Measurements from ENCODE around the gene C16orf96. TPM values are rescaled to one million over a fixed set of nuclear protein-coding genes. Genes with fewer than 3 reads are reported as not detected.

The C16orf96 gene
- total and polyA plus RNA-seq, 7 donors: 0.04 to 0.32 (median 0.06) TPM; not detected in 3

DNA sequence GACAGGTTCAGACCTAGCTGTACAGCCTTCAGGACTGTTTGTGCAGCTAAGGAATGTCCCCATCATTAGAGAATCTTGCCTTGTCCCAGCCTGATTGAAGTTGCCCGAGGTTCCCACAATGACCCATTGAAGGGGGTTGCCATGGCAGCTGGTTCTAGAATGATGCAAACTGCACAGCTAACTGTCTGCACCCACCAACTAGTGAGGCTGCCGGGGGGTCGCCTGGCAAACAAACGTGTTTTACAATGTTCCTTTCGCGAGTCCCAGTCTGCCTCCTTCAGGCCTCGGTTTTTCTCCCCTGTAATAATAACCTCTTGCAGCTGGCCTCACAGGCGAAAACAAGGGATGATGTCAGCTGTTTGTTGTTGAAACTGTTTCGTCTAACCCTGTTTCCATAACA, 5.5 kb downstream of the C16orf96 start:
- TF ChIP-seq, protein P1, sequence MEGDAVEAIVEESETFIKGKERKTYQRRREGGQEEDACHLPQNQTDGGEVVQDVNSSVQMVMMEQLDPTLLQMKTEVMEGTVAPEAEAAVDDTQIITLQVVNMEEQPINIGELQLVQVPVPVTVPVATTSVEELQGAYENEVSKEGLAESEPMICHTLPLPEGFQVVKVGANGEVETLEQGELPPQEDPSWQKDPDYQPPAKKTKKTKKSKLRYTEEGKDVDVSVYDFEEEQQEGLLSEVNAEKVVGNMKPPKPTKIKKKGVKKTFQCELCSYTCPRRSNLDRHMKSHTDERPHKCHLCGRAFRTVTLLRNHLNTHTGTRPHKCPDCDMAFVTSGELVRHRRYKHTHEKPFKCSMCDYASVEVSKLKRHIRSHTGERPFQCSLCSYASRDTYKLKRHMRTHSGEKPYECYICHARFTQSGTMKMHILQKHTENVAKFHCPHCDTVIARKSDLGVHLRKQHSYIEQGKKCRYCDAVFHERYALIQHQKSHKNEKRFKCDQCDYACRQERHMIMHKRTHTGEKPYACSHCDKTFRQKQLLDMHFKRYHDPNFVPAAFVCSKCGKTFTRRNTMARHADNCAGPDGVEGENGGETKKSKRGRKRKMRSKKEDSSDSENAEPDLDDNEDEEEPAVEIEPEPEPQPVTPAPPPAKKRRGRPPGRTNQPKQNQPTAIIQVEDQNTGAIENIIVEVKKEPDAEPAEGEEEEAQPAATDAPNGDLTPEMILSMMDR (IDR thresholded peaks at IDR 0.05): no peak
- ATAC-seq (no peak), DNase-seq (no peak)
- Histone ChIP-seq H3K27ac (no peak overlapping the region), H3K4me1 (no peaks in the 10 kb centered on the region), H3K27me3 (ENCODE audit: insufficient read depth in 3 of 3, low read length in 2 of 3) (no peaks in the 10 kb centered on the region), H3K36me3 (ENCODE audit: insufficient read depth in 1 of 2, low read depth in 1 of 2) (no peaks in the 10 kb centered on the region), H3K4me3 (no peak overlapping the region), H3K9me3 (no peaks in the 10 kb centered on the region)
- intact Hi-C loops (cut with DNase I): no loop called here
- WGBS, 3 donors: 33 to 41% (median 39%) methylated on average over 9 of the region's 9 CpGs

DNA sequence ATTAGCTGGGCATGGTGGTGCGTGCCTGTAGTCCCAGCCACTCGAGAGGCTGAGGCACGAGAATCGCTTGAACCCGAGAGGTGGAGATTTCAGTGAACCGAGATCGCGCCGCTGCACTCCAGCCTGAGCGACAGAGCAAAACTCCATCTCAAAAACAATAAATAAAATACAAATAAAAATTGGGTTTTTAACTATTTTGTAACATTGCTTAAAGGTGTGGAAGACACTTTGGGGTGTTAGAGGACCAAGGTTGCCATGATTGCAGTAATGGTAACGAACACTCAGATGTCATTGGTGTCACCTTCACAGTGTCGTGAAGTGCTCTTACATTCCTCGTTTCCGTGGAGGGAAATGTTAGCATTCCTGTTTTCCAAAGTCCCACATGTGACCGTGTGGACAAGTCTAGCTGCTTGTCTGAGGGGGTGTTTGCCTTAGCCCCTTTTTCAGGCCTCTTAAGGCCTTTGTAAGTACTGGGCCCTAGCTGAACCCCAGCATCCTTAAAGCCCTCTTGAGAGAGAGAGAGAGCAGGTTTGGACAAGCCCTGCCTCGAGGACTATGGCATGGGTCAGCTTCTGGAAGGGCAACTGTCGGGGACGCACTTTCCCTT, 8.6 kb downstream of the C16orf96 start:
- H3K27ac ChIP-seq: no peak overlapping the region
- no peaks in the 10 kb centered on the region for H3K4me1 ChIP-seq
- no peak overlapping the region for H3K4me3 ChIP-seq
- TF ChIP-seq, protein P1 (IDR thresholded peaks at IDR 0.05): no peak
- H3K27me3 ChIP-seq (ENCODE audit: insufficient read depth in 3 of 3, low read length in 2 of 3): no peaks in the 10 kb centered on the region
- ATAC-seq (no peak), DNase-seq (no peak)
- H3K36me3 ChIP-seq (ENCODE audit: insufficient read depth in 1 of 2, low read depth in 1 of 2): no peaks in the 10 kb centered on the region
- WGBS, 3 donors: 83 to 84% (median 83%) methylated on average over 18 of the region's 18 CpGs
- no peaks in the 10 kb centered on the region for H3K9me3 ChIP-seq
- intact Hi-C loops (cut with DNase I): no loop called here

DNA sequence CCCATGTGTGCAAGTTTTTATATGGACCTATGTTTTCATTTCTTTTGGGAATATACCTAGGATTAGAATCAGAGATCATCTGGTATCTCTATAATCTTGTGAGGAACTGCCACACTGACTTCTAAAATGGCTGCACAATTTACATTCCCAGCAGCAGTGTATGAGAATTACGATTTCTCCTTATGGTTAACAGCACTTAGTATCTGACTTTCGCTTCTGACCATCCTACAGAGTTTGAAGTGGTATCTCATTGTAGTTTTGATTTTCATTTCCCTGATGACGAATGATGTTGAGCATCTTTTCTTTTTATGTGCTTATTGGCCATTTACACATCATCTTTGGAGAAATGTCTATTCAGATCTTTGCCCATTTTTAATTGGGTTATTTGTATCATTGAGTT, 10.0 kb downstream of the C16orf96 start:
- ATAC-seq (no peak), DNase-seq (no peak)
- H3K27me3 ChIP-seq (ENCODE audit: insufficient read depth in 3 of 3, low read length in 2 of 3): peaks cover 0 to 2% (median 0%) of the 10 kb centered on the region in 3 donors
- 84 to 88% (median 84%) methylated on average over 3 of the region's 3 CpGs for WGBS, 3 donors
- H3K4me1 ChIP-seq: no peaks in the 10 kb centered on the region
- TF ChIP-seq, protein P1 (IDR thresholded peaks at IDR 0.05): no peak
- intact Hi-C loops (cut with DNase I): no loop called here
- H3K4me3 ChIP-seq: no peak overlapping the region
- no peaks in the 10 kb centered on the region for H3K36me3 ChIP-seq (ENCODE audit: insufficient read depth in 1 of 2, low read depth in 1 of 2)
- H3K27ac ChIP-seq: no peak overlapping the region
- no peaks in the 10 kb centered on the region for H3K9me3 ChIP-seq

DNA sequence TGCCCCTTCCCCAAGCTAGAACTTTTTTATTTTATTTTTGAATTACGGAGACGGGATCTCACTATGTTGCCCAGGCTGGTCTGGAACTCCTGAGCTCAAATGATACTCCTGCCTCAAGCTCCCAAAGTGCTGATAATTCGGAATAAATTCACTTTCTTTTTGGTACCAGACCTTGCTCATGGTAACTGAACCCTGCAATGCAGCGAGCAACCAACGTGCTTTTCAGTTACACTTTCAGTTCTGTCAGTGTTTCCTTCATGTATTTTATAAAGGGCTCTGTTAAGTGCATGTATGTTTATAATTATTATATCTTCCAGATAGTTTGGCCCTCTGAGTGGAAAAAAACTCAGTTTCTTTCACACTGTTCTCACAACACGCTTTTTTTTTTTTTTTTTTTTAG, 13.9 kb downstream of the C16orf96 start:
- DNase-seq (no peak), ATAC-seq (no peak)
- Histone ChIP-seq H3K36me3 (ENCODE audit: insufficient read depth in 1 of 2, low read depth in 1 of 2) (no peaks in the 10 kb centered on the region), H3K4me3 (no peak overlapping the region), H3K27ac (no peak overlapping the region), H3K27me3 (ENCODE audit: insufficient read depth in 3 of 3, low read length in 2 of 3) (peaks cover 0 to 2% (median 0%) of the 10 kb centered on the region in 3 donors), H3K9me3 (no peaks in the 10 kb centered on the region), H3K4me1 (no peaks in the 10 kb centered on the region)
- intact Hi-C loops (cut with DNase I): no loop called here
- WGBS, 3 donors: 77 to 87% (median 79%) methylated on average over 6 of the region's 6 CpGs
- TF ChIP-seq, protein P1 (IDR thresholded peaks at IDR 0.05): no peak

Measured in psoas muscle (tissue), 8 donors.